Activated naive CD4-positive, alpha-beta T cell treated with anti-CD3 and anti-CD28 coated beads for 36 hours (primary cell): Measurements from ENCODE around the gene TBC1D22A. TPM values are rescaled to one million over a fixed set of nuclear protein-coding genes. Genes with fewer than 3 reads are reported as not detected.
A peak's percentile ranks its signal among the peaks of the same experiment; 100 is the strongest.

ENCODE experiments used
- CTCF ChIA-PET: fragments of 350-600 bp; sonication (Branson Sonifier 250); formaldehyde crosslinking; loops from one replicate; lab custom pipeline; 2021; ENCODE audit warnings: antibody characterized with exemption; lab: Charles Lee
- DNase-seq: peaks from one replicate; pipeline ENCODE4 v3.0.0-alpha.2; 2020
- H3K27ac Mint-ChIP-seq: one replicate; pipeline ENCODE4 v1.8.0; 2021; ENCODE audit warnings: mild to moderate bottlenecking, mixed read lengths
- H3K27me3 Mint-ChIP-seq: one replicate; pipeline ENCODE4 v1.8.0; 2021; ENCODE audit warnings: low read depth, mixed read lengths
- H3K36me3 Mint-ChIP-seq: one replicate; pipeline ENCODE4 v1.8.0; 2021; ENCODE audit warnings: low read depth, mixed read lengths
- H3K4me1 Mint-ChIP-seq: one replicate; pipeline ENCODE4 v1.8.0; 2021; ENCODE audit warnings: low read depth, mixed read lengths
- H3K4me3 Mint-ChIP-seq: one replicate; pipeline ENCODE4 v1.8.0; 2021; ENCODE audit warnings: mild to moderate bottlenecking, moderate library complexity, mixed read lengths
- H3K9me3 Mint-ChIP-seq: one replicate; pipeline ENCODE4 v1.8.0; 2021; ENCODE audit warnings: mixed read lengths
- intact Hi-C: fragments of 100-400 bp; cut with micrococcal nuclease; formaldehyde crosslinking; loops from one replicate; pipeline ENCODE4 v1.15.1; 2023
- total RNA-seq, 2 experiments: library from RNA; stranded (reverse); gene quantifications; one replicate each; pipeline ENCODE4 v1.2.3, GENCODE V29; 2021

Gene TBC1D22A
- total RNA-seq, 2 experiments from 2014 or later = 20.1 to 21.4 TPM

DNA sequence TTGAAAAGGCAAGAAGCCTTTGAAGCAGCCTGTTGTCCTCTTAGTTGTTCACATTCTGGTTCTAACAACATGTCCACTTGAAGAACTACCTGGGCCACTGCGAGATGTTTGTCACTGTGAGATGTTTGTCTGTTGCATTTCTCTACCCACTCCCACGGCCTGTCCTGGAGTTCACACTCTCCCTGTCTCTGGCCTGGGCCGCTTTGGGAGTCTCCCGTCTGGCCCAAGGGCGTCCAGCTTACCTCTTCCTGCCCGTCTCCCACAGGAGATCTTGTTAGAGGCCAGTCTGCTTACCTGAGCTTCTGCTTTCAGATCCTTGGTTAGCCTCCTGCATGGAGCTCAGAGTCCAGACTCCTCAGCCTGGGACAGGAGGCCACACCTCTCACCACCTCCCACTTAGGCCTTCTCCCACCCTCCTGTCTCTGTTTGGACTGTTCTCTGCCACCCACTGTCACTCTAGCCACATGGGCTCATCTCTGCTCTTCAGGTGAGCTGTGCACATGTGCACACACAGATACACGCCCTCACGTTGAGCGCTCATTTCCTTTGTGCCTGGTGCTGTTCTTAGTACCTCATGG, 66.0 kb downstream of the TBC1D22A start:
- CTCF ChIA-PET = interaction anchor here (0.5 kb wide), 1 partner anchor 173 kb away, joined by 3 read pairs; no protein-coding TSS in a partner anchor
- H3K27ac Mint-ChIP-seq = no peak overlapping the region
- DNase-seq = no peak
- intact Hi-C loops = no loop called here
- H3K27me3 Mint-ChIP-seq = no peaks in the 10 kb centered on the region
- peaks cover 1% of the 10 kb centered on the region for H3K9me3 Mint-ChIP-seq
- peaks cover 16% of the 10 kb centered on the region for H3K4me1 Mint-ChIP-seq
- H3K4me3 Mint-ChIP-seq = no peak overlapping the region
- H3K36me3 Mint-ChIP-seq = peaks cover 17% of the 10 kb centered on the region

DNA sequence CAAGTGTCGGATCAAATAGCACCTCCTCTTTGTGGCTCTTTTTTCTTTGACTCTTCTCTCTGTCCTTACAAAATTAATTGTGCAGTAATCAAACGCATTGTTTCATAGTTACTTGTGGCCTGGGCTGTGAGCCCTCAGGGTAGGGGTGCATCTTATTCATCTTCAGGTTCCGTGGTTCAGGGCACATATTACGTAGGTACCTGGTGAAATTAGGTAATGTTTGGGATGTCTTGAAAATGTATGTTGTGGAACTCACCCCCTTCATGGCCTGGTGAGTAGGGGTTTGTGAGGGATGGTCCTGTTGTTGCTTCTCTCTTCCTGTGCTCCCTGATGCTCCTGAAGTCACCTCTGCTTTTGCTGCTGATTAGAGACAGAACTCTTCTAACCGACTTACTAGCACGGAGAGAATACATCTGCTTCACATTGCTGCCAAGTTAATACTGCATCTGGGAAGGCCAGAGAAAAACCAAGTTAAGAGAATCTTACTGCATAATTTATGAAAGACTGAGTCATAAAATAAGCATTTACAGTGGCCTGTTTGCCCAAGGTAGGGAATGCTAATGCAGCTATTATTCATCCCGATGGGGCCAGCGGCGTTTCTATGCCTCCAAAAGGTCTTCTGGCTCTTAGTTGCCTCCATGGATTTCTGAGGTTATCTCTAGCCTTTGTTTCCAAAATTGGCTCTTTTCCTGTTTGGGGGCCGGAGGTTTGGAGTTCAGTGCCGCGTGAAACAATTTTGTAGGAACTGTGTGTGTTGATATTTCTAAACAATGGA, 66.9 kb downstream of the TBC1D22A start:
- Mint-ChIP-seq H3K27me3 (no peaks in the 10 kb centered on the region), H3K4me3 (no peak overlapping the region), H3K9me3 (peaks cover 2% of the 10 kb centered on the region), H3K27ac (peak overlapping the region; percentile 13), H3K4me1 (peaks cover 13% of the 10 kb centered on the region), H3K36me3 (peaks cover 16% of the 10 kb centered on the region)
- no peak for DNase-seq
- CTCF ChIA-PET = interaction anchor here (0.5 kb wide), 1 partner anchor 172 kb away, joined by 3 read pairs; no protein-coding TSS in a partner anchor
- intact Hi-C loops = no loop called here

DNA sequence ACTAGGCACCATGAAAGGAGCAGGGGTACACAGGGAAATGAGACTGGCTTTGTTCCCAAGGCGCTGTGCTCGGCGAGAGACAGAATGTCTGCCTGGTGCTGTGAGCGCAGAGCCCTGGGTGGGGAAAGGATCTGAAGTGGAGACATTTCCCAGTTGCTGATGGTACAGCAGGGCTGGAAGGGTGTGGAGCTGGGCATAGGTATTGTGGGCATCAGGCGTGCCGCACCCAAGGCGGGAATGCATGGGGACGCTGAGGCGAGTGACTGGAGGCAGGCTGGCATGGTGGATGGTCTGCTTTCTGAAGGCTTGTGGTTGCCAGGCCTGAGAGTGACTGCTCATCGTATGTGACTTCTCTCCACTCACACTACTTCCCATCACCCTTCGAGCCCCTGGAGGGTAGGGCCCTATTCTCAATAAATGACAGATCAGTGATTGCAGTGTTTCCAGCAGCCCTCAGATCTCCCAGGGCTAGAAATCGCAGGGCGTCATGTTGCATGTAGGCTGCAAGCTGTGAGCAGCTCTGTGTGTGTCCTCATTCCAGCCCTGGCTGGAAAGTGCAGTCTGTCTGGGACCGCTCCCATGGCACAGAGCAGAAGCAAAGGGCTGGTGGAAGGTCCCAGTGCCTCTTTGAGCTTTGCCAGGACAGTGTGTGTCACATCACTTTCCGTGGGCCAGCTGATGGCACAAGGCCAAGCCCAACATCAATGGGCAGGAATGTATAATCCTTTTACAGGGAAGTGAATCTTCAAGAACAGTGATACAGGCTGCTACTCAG, 67.7 kb downstream of the TBC1D22A start:
- Mint-ChIP-seq H3K27me3 (no peaks in the 10 kb centered on the region), H3K36me3 (peaks cover 25% of the 10 kb centered on the region), H3K27ac (no peak overlapping the region), H3K9me3 (peaks cover 7% of the 10 kb centered on the region), H3K4me1 (peaks cover 11% of the 10 kb centered on the region), H3K4me3 (no peak overlapping the region)
- intact Hi-C loops = no loop called here
- DNase-seq = no peak
- CTCF ChIA-PET = no interaction called here

DNA sequence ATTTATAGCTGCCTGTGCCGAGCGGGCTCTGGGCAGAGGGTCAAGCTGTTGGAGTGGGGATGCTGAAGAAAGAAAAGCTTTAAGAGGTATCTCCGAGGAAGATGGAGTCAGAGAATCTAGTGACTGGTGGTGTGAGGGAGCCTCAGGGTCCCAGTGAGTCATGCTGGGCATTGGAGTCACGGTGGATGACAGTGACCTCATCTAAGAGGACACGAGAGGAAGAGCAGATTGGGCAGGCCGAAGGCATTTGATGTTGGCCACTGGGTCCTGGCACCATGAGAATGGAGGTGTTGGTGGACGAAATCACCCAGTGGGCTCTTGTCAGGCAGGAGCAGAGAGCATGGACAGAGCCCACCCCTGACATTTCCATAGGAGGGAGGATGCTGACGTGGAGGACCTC, 68.4 kb downstream of the TBC1D22A start:
- intact Hi-C loops = no loop called here
- CTCF ChIA-PET = no interaction called here
- Mint-ChIP-seq H3K36me3 (peaks cover 32% of the 10 kb centered on the region), H3K4me3 (no peak overlapping the region), H3K4me1 (peaks cover 11% of the 10 kb centered on the region), H3K27me3 (no peaks in the 10 kb centered on the region), H3K27ac (no peak overlapping the region), H3K9me3 (peaks cover 14% of the 10 kb centered on the region)
- no peak for DNase-seq

DNA sequence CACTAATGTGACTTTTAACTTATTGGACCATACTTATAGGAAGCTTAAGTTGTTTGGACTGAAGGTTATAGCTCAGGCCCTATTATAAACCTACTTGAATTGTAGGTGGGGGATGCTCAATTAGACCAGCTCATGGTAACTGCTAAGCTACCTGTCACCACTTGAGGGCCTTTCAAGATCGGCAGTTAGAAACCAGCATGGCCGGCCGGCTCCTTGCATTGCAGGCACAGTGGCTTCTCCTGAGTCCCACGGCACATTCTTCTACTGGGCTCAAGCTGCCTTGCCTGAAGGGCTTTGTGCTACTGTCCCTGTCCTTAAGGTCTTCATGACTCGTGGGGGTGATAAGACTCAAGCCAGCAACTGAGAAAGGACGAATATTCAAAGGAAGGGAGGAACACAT, 70.8 kb downstream of the TBC1D22A start:
- H3K9me3 Mint-ChIP-seq = peaks cover 17% of the 10 kb centered on the region
- no peak overlapping the region for H3K4me3 Mint-ChIP-seq
- H3K4me1 Mint-ChIP-seq = peaks cover 11% of the 10 kb centered on the region
- peaks cover 29% of the 10 kb centered on the region for H3K36me3 Mint-ChIP-seq
- intact Hi-C loops = no loop called here
- H3K27me3 Mint-ChIP-seq = no peaks in the 10 kb centered on the region
- DNase-seq = no peak
- H3K27ac Mint-ChIP-seq = no peak overlapping the region
- CTCF ChIA-PET = interaction anchor here (0.6 kb wide), 1 partner anchor 29 kb away, joined by 3 read pairs; no protein-coding TSS in a partner anchor

DNA sequence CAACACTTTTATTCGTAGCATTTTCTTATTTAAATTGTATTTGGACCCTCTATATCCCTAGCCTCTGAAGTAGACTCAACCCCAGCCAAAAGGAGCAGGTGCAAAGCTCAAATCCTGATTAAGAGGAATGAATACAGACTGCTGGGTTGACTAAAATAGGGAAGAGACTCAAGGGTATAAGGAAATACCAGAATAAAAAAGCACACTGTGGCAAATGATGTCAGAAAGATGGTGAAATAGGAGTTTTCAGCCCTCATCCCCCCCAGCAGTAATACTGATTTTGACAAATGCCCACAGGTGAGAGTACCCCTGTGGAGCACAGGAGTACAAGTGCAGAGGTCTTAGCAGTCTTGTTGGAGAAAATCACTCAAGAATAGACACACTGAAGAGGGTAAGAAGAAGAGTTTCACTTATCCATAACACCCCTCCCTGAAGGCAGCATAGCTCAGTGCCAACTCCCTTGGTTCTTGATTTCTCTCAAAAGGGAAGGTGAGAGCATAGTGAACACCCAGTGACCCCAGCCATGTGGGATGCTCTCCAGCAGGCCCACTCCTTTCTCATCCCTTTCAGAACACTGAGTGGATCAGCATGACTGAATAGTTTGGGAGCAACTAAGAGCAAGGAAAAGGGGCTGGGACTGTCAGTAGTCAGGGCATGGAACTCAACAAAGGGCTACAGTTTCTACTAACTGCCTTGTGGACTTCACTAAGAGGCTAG, 71.7 kb downstream of the TBC1D22A start:
- no peak for DNase-seq
- Mint-ChIP-seq H3K27ac (no peak overlapping the region), H3K4me3 (no peak overlapping the region), H3K4me1 (peaks cover 5% of the 10 kb centered on the region), H3K9me3 (peaks cover 17% of the 10 kb centered on the region), H3K36me3 (peaks cover 24% of the 10 kb centered on the region), H3K27me3 (no peaks in the 10 kb centered on the region)
- intact Hi-C loops = no loop called here
- CTCF ChIA-PET = no interaction called here

DNA sequence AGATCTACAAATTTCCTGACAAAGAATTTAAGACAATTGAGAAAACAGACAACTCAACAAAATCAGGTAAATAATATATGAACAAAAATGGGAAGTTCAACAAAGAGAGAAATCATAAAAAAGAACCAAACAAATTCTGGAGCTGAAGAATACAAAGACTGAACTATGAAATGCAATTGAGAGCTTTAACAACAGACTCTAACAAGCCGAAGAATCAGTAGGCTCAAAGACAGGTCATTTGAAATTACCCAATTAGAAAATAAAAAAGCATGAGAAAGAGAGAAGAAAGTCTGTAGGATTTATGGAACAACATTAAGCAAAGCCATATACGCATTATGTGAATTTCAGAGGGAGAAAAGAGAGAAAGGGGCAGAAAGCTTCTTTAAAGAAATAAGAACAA, 72.8 kb downstream of the TBC1D22A start:
- Mint-ChIP-seq H3K36me3 (peaks cover 23% of the 10 kb centered on the region), H3K9me3 (peaks cover 17% of the 10 kb centered on the region), H3K27ac (no peak overlapping the region), H3K27me3 (no peaks in the 10 kb centered on the region), H3K4me3 (no peak overlapping the region), H3K4me1 (peaks cover 2% of the 10 kb centered on the region)
- CTCF ChIA-PET = no interaction called here
- intact Hi-C loops = no loop called here
- DNase-seq = no peak

DNA sequence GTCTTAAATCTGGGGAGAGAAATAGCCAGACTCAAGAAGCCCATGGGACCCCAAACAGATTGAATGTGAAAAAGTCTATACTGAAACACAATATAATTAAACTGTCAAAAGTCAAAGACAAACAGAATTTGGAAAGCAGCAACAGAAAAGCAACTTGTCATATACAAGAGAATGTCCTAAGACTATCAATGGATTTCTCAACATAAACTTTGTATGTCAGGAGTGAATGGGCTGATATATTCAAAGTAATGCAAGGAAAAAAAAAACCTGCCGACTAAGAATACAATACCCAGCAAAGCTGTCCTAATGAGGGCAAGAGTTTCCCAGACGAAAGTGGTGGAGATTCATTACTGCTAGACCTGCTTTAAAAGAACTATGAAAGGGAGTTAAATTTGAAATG, 73.2 kb downstream of the TBC1D22A start:
- peaks cover 23% of the 10 kb centered on the region for H3K36me3 Mint-ChIP-seq
- H3K9me3 Mint-ChIP-seq = peaks cover 17% of the 10 kb centered on the region
- CTCF ChIA-PET = no interaction called here
- no peak for DNase-seq
- no peak overlapping the region for H3K4me3 Mint-ChIP-seq
- H3K4me1 Mint-ChIP-seq = peaks cover 2% of the 10 kb centered on the region
- no peak overlapping the region for H3K27ac Mint-ChIP-seq
- intact Hi-C loops = no loop called here
- no peaks in the 10 kb centered on the region for H3K27me3 Mint-ChIP-seq

DNA sequence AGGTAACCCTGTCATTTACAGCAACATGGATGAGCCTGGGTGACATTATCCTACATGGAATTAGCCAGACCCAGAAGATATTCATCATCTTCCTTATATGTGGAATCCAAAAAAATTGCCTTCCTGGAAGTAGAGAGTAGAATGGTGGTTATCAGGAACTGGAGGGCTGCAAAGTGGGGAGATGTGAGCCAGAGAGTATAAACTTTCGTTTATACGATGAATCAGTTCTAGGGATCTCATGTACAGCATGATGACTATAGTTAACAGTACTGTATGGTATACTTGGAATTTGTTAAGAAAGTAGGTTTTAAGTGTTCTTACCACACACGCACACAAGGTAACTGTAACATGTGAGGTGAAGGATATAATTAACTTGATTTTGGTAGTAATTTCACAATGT, 79.1 kb downstream of the TBC1D22A start:
- CTCF ChIA-PET = no interaction called here
- H3K27me3 Mint-ChIP-seq = no peaks in the 10 kb centered on the region
- peaks cover 12% of the 10 kb centered on the region for H3K4me1 Mint-ChIP-seq
- intact Hi-C loops = no loop called here
- no peak overlapping the region for H3K4me3 Mint-ChIP-seq
- DNase-seq = no peak
- H3K9me3 Mint-ChIP-seq = peaks cover 1% of the 10 kb centered on the region
- H3K36me3 Mint-ChIP-seq = peaks cover 3% of the 10 kb centered on the region
- no peak overlapping the region for H3K27ac Mint-ChIP-seq

DNA sequence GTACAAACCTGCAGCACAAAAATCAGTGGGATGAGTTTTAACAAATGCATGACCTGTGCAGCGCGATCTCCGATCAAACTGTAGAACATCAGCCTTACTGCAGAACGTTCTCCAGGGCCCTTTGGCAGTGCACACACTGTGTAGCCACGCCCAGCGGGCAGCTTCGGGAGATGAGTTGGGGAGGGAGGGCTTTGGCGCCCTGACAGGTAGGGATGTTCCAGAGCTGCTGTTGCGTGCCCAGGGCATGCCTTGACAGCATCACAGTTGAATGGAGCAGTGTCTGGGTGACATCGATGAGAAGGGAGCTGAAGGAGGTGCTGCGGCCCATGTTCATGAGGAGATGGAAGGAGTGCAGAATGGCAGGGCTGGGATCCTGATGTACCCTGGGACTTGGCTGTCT, 80.2 kb downstream of the TBC1D22A start:
- CTCF ChIA-PET = no interaction called here
- Mint-ChIP-seq H3K9me3 (no peaks in the 10 kb centered on the region), H3K4me1 (peaks cover 10% of the 10 kb centered on the region), H3K27ac (peak overlapping the region; percentile 10), H3K27me3 (no peaks in the 10 kb centered on the region), H3K4me3 (no peak overlapping the region), H3K36me3 (peaks cover 4% of the 10 kb centered on the region)
- no peak for DNase-seq
- intact Hi-C loops = no loop called here

DNA sequence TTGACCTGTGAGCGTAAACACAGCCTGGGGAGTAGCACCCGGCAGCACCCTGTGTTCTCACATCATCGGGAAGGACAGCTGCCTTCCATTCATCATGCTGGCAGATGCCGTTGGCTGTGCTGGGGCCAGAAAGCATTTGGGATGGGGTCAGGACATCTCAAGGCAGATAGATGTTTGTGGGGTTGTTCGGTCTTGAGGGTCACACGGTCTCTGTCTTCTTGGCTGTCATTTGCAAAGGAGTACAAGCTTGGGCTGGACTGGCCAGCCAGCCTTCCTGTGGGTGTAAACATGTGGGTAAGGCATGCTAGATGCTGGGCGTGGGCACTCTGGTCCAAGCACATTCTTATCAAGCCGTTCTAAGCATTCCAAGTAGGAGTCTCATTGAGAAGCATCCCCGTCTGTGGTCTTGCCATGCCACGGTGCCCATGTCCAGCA, 81.4 kb downstream of the TBC1D22A start:
- Mint-ChIP-seq H3K27ac (no peak overlapping the region), H3K4me1 (peaks cover 10% of the 10 kb centered on the region), H3K27me3 (no peaks in the 10 kb centered on the region), H3K9me3 (no peaks in the 10 kb centered on the region), H3K36me3 (peaks cover 4% of the 10 kb centered on the region), H3K4me3 (no peak overlapping the region)
- intact Hi-C loops = no loop called here
- no peak for DNase-seq
- CTCF ChIA-PET = interaction anchor here (1.0 kb wide), 1 partner anchor 13 kb away, joined by 3 read pairs; no protein-coding TSS in a partner anchor
